GM12878 (cell line): ENCODE results near the gene TNFRSF11A. TPM values are rescaled to one million over a fixed set of nuclear protein-coding genes. Genes with fewer than 3 reads are reported as not detected.

Source experiments
- ATAC-seq: fragments of 200-7000 bp; cut with Tn5 transposase; 3 replicates; pipeline ENCODE4 v1.9.1; 2020; ENCODE audit warnings: mild to moderate bottlenecking, moderate library complexity
- BruUV-seq: library from RNA; stranded (reverse); fragments of 400-500 nt; replicated peaks from 2 replicates; lab custom pipeline; 2021; lab: Mats Ljungman, UMichigan
- CTCF ChIA-PET: fragments of 300-600 bp; sonication (Branson Sonifier 250); formaldehyde crosslinking; extraction: SDS; loops from one replicate; lab custom pipeline; 2021; ENCODE audit warnings: inconsistent platforms; lab: Yijun Ruan, JAX
- POLR2A ChIA-PET: fragments of 350-600 bp; formaldehyde crosslinking; extraction: SDS; loops from one replicate; lab custom pipeline; 2021; ENCODE audit warnings: inconsistent platforms; lab: Charles Lee
- RAD21 ChIA-PET: fragments of 300-600 bp; sonication (Branson Sonifier 250); formaldehyde crosslinking; loops from one replicate; lab custom pipeline; 2023; ENCODE audit warnings: antibody characterized with exemption; ENCODE audit not compliant: unreplicated experiment; lab: Charles Lee
- SMC1A ChIA-PET: fragments of 300-600 bp; sonication (Branson Sonifier 250); formaldehyde crosslinking; loops from one replicate; lab custom pipeline; 2023; ENCODE audit not compliant: unreplicated experiment, uncharacterized antibody; lab: Charles Lee
- DNase-seq: peaks from one replicate; pipeline ENCODE4 v3.0.0-alpha.2; 2011; ENCODE audit warnings: low read depth, low spot score
- FAIRE-seq: peaks from 3 replicates; lab custom pipeline; 2011; peaks lifted over from hg19 to GRCh38; lab: Jason Lieb, UNC
- H2AFZ ChIP-seq: 2 replicates; pipeline ENCODE4 v1.6.0; 2011; ENCODE audit warnings: low read depth, low read length, control low read depth; ENCODE audit not compliant: control insufficient read depth
- H3K27ac ChIP-seq: 2 replicates; pipeline ENCODE4 v1.5.1; 2011; ENCODE audit warnings: control low read depth; ENCODE audit not compliant: control insufficient read depth, insufficient read depth
- H3K27me3 ChIP-seq, 2 experiments: replicated peaks in 1 of 2; 2 replicates each; pipeline versions ENCODE4 v1.6.0 to v1.6.1; 2011; ENCODE audit warnings: low read length in 1 of 2; ENCODE audit not compliant: control insufficient read depth in 2 of 2, insufficient read depth in 2 of 2
- H3K36me3 ChIP-seq, 2 experiments: 2 replicates each; pipeline ENCODE4 v1.5.1; 2011; ENCODE audit warnings: low read length in 1 of 2; ENCODE audit not compliant: control insufficient read depth in 2 of 2, insufficient read depth in 2 of 2
- H3K4me1 ChIP-seq: 2 replicates; pipeline ENCODE4 v1.6.1; 2011; ENCODE audit warnings: mild to moderate bottlenecking, low read length, moderate library complexity, mixed read lengths; ENCODE audit not compliant: control insufficient read depth, insufficient read depth
- H3K4me2 ChIP-seq: 2 replicates; pipeline ENCODE4 v1.6.0; 2011; ENCODE audit warnings: control low read depth; ENCODE audit not compliant: control insufficient read depth, insufficient read depth
- H3K4me3 ChIP-seq: fragments of 200-600 bp; sonication (generic); 2 replicates; pipeline ENCODE4 v1.5.1; 2016
- H3K79me2 ChIP-seq: 2 replicates; pipeline ENCODE4 v1.6.0; 2011; ENCODE audit warnings: low read length; ENCODE audit not compliant: control insufficient read depth, insufficient read depth
- H3K9ac ChIP-seq: 2 replicates; pipeline ENCODE4 v1.8.0; 2011; ENCODE audit warnings: low read length, control low read depth, mixed read lengths; ENCODE audit not compliant: control insufficient read depth, insufficient read depth
- H3K9me3 ChIP-seq: replicated peaks from 3 replicates; pipeline ENCODE4 v1.5.1; 2011; ENCODE audit warnings: mild to moderate bottlenecking, low read length; ENCODE audit not compliant: control insufficient read depth, insufficient read depth
- H4K20me1 ChIP-seq: 2 replicates; pipeline ENCODE4 v1.6.0; 2011; ENCODE audit not compliant: control insufficient read depth, insufficient read depth
- GATAD2B ChIP-seq: fragments of 450-650 bp; conservative IDR thresholded peaks from 2 replicates; pipeline ENCODE4 v1.6.1; 2017; ENCODE audit warnings: low read depth, mild to moderate bottlenecking, moderate library complexity
- SMAD1 ChIP-seq: fragments of 450-650 bp; IDR thresholded peaks from 2 replicates; pipeline ENCODE4 v1.6.1; 2018; ENCODE audit warnings: mild to moderate bottlenecking, low read depth; ENCODE audit not compliant: partially characterized antibody
- SREBF2 ChIP-seq: IDR thresholded peaks from 2 replicates; pipeline ENCODE4 v1.6.1; 2012; ENCODE audit warnings: mild to moderate bottlenecking, low read length
- SUPT20H ChIP-seq: IDR thresholded peaks from 2 replicates; pipeline ENCODE4 v1.6.1; 2011; ENCODE audit warnings: low read depth, mild to moderate bottlenecking, low read length, moderate library complexity, borderline replicate concordance; ENCODE audit not compliant: control insufficient read depth
- TCF3 ChIP-seq: IDR thresholded peaks from 2 replicates; pipeline ENCODE4 v1.6.1; 2012; ENCODE audit warnings: low read depth, mild to moderate bottlenecking, low read length, borderline replicate concordance; ENCODE audit not compliant: insufficient read depth
- ZBED1 ChIP-seq: IDR thresholded peaks from 2 replicates; pipeline ENCODE4 v1.6.1; 2016; ENCODE audit warnings: borderline replicate concordance
- ZNF384 ChIP-seq: IDR thresholded peaks from 2 replicates; pipeline ENCODE4 v1.6.1; 2012; ENCODE audit warnings: low read depth, mild to moderate bottlenecking, low read length, improper control_type of control experiment, borderline replicate concordance
- WGBS: methylation state at CpG from one replicate; pipeline ENCODE4 v1.1.6; 2016; ENCODE audit warnings: low lambda C conversion rate; ENCODE audit not compliant: insufficient replicate concordance, insufficient coverage; ENCODE audit errors: missing lambda C conversion rate; 5-methylcytosine and 5-hydroxymethylcytosine counted together
- in situ Hi-C: fragments of 300-500 bp; cut with MboI; formaldehyde crosslinking; loops from 9 replicates; pipeline ENCODE4 v1.14.3; 2018; ENCODE audit warnings: mixed read lengths
- intact Hi-C: fragments of 100-400 bp; cut with micrococcal nuclease; formaldehyde crosslinking; loops from one replicate; pipeline ENCODE4 v1.14.2; 2022; ENCODE audit not compliant: unreplicated experiment
- polyA plus RNA-seq, 11 experiments: library from polyadenylated mRNA; depleted of rRNA in 4 of 11; unstranded in 6 of 11; stranded (reverse) in 5 of 11; fragments of >200 nt; fragmentation: Nextera tagmentation in 4 of 11; fragmentation: Illumina TruSeq in 1 of 11; extraction: Ambion mirVana in 4 of 11; extraction: Trizol in 1 of 11; gene quantifications; 1 replicate in 1 of 11; 2 replicates in 10 of 11; pipeline versions ENCODE4 v1.2.1 to v1.2.3, GENCODE V29; 2011 to 2016; ENCODE audit warnings: inconsistent platforms in 2 of 11, missing spikeins in 2 of 11, low read depth in 1 of 11
- total RNA-seq, 4 experiments: library from RNA; depleted of rRNA in 3 of 4; stranded (reverse); fragments of >200 nt in 3 of 4; fragmentation: Illumina TruSeq in 1 of 4; extraction: Trizol in 1 of 4; gene quantifications; 2 replicates each; pipeline versions ENCODE4 v1.2.1 to v1.2.3, GENCODE V29; 2013 to 2021
- TF ChIP-seq, protein P1 (sequence below): fragments of 450-650 bp; IDR thresholded peaks from 2 replicates; pipeline ENCODE4 v1.6.1; 2017; ENCODE audit warnings: borderline replicate concordance
- TF ChIP-seq, protein P2 (sequence below): fragments of 450-650 bp; formaldehyde crosslinking; IDR thresholded peaks from 2 replicates; pipeline ENCODE4 v1.4.0; 2022; ENCODE audit warnings: mild to moderate bottlenecking, moderate library complexity
- TF ChIP-seq, protein P3 (sequence below): fragments of 150-350 bp; IDR thresholded peaks from 2 replicates; pipeline ENCODE4 v1.6.1; 2014; ENCODE audit warnings: mild to moderate bottlenecking, low read depth, low read length
- TF ChIP-seq, protein P4 (sequence below): fragments of 450-650 bp; IDR thresholded peaks from 2 replicates; pipeline ENCODE4 v1.6.1; 2018; ENCODE audit warnings: borderline replicate concordance, mild to moderate bottlenecking; ENCODE audit not compliant: partially characterized antibody
- TF ChIP-seq, protein P5 (sequence below): fragments of 450-650 bp; IDR thresholded peaks from 2 replicates; pipeline ENCODE4 v1.6.1; 2016; ENCODE audit warnings: mild to moderate bottlenecking

Gene TNFRSF11A
- total and polyA plus RNA-seq, 10 of the 15 experiments (the other 5 are each of a cell fraction or from before 2014, with no cell fraction given): 0.07 to 4.0 (median 0.23) TPM

DNA sequence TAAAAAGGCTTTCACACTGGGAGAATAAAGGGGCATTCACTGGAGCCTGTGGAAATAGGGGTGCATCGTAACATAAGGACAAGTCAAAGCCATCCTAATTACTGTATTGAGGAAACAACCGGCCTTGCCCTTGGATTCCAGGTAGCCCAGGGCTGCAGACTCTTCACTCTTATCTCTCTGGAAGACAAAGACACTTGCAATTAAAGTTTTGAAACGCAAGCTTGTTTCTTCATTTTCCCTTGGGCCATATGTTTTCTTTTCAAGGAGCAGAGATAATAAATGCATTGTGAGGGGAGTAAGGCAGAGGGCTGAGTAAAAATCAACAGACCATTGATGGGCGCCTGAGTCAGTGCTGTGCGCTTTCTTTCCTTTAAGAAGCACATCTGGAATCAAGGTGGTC, 11.5 kb downstream of the TNFRSF11A start (continued):
- no peak for TF ChIP-seq ZNF384
- TF ChIP-seq, all 136 proteins: peak for 0

DNA sequence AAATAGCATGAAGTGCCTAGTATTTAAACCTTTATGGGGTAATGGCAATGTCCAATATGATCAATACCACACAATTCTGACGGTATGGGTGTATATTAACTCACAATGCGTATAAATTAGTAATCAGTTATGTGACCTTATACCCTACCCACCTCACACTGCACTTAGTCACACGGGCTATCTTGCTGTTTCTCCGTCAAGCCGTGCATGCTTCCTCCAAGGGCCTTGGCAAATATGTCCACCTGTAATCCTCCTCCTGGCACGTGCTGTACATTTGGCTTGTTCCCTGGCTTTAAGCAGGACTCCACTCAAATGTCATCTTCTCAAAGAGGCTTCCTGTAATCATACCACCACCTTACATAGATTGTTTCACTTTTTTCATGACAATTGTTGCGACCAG, 12.2 kb downstream of the TNFRSF11A start:
- Histone ChIP-seq H2AFZ (no peak overlapping the region), H3K9me3 (no peaks in the 10 kb centered on the region), H4K20me1 (no peaks in the 10 kb centered on the region), H3K79me2 (no peaks in the 10 kb centered on the region), H3K9ac (no peak overlapping the region), H3K4me1 (no peaks in the 10 kb centered on the region), H3K27me3 (no peaks in the 10 kb centered on the region), H3K36me3 (no peaks in the 10 kb centered on the region), H3K4me3 (no peak overlapping the region), H3K4me2 (no peak overlapping the region), H3K27ac (no peak overlapping the region)
- intact Hi-C loops: no loop called here
- in situ Hi-C loops: no loop called here
- no TSS peak for BruUV-seq
- ChIA-PET RAD21 (no interaction called here), CTCF (no interaction called here), SMC1A (no interaction called here), POLR2A (no interaction called here)
- DNase-seq (no peak), FAIRE-seq (no peak), ATAC-seq (no peak)
- WGBS: 39% methylated on average over 7 of the region's 7 CpGs
- TF ChIP-seq ZBED1: no peak
- TF ChIP-seq, protein P1, sequence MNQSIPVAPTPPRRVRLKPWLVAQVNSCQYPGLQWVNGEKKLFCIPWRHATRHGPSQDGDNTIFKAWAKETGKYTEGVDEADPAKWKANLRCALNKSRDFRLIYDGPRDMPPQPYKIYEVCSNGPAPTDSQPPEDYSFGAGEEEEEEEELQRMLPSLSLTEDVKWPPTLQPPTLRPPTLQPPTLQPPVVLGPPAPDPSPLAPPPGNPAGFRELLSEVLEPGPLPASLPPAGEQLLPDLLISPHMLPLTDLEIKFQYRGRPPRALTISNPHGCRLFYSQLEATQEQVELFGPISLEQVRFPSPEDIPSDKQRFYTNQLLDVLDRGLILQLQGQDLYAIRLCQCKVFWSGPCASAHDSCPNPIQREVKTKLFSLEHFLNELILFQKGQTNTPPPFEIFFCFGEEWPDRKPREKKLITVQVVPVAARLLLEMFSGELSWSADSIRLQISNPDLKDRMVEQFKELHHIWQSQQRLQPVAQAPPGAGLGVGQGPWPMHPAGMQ: no peak
- TF ChIP-seq TCF3: no peak
- TF ChIP-seq, protein P2, sequence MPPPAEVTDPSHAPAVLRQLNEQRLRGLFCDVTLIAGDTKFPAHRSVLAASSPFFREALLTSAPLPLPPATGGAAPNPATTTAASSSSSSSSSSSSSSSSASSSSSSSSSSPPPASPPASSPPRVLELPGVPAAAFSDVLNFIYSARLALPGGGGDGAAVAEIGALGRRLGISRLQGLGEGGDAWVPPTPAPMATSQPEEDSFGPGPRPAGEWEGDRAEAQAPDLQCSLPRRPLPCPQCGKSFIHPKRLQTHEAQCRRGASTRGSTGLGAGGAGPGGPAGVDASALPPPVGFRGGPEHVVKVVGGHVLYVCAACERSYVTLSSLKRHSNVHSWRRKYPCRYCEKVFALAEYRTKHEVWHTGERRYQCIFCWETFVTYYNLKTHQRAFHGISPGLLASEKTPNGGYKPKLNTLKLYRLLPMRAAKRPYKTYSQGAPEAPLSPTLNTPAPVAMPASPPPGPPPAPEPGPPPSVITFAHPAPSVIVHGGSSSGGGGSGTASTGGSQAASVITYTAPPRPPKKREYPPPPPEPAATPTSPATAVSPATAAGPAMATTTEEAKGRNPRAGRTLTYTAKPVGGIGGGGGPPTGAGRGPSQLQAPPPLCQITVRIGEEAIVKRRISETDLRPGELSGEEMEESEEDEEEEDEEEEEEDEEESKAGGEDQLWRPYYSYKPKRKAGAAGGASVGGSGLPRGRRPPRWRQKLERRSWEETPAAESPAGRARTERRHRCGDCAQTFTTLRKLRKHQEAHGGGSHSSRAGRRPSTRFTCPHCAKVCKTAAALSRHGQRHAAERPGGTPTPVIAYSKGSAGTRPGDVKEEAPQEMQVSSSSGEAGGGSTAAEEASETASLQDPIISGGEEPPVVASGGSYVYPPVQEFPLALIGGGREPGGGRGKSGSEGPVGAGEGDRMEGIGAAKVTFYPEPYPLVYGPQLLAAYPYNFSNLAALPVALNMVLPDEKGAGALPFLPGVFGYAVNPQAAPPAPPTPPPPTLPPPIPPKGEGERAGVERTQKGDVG (CRISPR knock-in tag): no peak
- TF ChIP-seq, protein P3, sequence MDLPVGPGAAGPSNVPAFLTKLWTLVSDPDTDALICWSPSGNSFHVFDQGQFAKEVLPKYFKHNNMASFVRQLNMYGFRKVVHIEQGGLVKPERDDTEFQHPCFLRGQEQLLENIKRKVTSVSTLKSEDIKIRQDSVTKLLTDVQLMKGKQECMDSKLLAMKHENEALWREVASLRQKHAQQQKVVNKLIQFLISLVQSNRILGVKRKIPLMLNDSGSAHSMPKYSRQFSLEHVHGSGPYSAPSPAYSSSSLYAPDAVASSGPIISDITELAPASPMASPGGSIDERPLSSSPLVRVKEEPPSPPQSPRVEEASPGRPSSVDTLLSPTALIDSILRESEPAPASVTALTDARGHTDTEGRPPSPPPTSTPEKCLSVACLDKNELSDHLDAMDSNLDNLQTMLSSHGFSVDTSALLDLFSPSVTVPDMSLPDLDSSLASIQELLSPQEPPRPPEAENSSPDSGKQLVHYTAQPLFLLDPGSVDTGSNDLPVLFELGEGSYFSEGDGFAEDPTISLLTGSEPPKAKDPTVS: no peak
- TF ChIP-seq SMAD1: no peak
- TF ChIP-seq SREBF2: no peak
- TF ChIP-seq, protein P4, sequence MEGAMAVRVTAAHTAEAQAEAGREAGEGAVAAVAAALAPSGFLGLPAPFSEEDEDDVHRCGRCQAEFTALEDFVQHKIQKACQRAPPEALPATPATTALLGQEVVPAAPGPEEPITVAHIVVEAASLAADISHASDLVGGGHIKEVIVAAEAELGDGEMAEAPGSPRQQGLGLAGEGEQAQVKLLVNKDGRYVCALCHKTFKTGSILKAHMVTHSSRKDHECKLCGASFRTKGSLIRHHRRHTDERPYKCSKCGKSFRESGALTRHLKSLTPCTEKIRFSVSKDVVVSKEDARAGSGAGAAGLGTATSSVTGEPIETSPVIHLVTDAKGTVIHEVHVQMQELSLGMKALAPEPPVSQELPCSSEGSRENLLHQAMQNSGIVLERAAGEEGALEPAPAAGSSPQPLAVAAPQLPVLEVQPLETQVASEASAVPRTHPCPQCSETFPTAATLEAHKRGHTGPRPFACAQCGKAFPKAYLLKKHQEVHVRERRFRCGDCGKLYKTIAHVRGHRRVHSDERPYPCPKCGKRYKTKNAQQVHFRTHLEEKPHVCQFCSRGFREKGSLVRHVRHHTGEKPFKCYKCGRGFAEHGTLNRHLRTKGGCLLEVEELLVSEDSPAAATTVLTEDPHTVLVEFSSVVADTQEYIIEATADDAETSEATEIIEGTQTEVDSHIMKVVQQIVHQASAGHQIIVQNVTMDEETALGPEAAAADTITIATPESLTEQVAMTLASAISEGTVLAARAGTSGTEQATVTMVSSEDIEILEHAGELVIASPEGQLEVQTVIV: no peak
- TF ChIP-seq GATAD2B: no peak
- TF ChIP-seq, protein P5, sequence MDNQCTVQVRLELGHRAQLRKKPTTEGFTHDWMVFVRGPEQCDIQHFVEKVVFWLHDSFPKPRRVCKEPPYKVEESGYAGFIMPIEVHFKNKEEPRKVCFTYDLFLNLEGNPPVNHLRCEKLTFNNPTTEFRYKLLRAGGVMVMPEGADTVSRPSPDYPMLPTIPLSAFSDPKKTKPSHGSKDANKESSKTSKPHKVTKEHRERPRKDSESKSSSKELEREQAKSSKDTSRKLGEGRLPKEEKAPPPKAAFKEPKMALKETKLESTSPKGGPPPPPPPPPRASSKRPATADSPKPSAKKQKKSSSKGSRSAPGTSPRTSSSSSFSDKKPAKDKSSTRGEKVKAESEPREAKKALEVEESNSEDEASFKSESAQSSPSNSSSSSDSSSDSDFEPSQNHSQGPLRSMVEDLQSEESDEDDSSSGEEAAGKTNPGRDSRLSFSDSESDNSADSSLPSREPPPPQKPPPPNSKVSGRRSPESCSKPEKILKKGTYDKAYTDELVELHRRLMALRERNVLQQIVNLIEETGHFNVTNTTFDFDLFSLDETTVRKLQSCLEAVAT: no peak
- TF ChIP-seq SUPT20H: no peak
